ENCODE measurements around the gene SPDYE9.
"Not testable (repeated sequence)": the region's sequence is repeated elsewhere in the genome, so short reads cannot be mapped to it uniquely, and the experiment has no call there.

Gene SPDYE9, protein sequence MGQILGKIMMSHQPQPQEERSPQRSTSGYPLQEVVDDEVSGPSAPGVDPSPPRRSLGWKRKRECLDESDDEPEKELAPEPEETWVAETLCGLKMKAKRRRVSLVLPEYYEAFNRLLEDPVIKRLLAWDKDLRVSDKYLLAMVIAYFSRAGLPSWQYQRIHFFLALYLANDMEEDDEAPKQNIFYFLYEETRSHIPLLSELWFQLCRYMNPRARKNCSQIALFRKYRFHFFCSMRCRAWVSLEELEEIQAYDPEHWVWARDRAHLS

DNA sequence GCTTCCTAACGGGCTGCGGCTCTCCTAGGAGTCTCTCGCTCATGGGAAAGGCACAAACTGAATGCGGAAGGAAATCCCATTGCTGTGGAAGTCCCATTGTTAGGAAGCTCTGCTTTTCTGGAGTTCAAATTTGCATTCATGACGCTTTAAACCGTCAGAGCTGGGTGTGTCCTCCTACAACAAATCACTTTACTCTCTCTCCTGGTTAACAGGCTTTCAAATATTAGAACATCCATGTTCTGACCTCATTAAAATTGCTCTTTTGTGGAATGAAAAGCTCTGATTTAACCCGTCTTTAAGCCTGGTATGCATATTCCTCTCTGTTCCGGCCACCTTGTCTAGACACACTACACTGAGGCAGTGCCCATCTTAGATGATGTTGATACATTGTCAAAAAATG lies at the start of gene SPDYE9:
Gene SPDYE9 (minus strand): TSS at position 101 of the 400 bp plus-strand sequence. CDS start 1,800 bp downstream, outside the sequence.
- DNase-seq (ENCODE audit: low read depth) = not testable (repeated sequence)

DNA sequence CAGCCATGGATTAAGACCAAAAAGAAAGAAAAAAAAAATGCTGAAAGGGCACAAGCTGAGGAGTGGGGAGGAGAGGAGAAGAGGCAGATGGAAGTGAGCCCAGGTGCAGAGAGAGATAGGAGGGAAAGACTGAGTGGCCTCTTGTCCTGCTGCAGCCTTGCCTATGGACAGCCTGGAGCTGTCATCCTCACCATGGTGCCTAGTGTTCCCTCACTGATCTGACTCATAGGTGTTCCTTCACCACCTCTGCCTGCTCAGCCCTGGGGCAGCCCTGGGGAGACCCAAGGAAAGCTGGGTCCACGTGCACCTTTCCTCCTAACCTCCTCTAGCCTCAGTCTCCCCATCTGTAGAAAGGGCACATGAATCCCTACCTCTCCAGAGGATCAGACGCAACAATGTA lies 49.0 kb upstream of the SPDYE9 start:
- not testable (repeated sequence) for DNase-seq (ENCODE audit: low read depth)

DNA sequence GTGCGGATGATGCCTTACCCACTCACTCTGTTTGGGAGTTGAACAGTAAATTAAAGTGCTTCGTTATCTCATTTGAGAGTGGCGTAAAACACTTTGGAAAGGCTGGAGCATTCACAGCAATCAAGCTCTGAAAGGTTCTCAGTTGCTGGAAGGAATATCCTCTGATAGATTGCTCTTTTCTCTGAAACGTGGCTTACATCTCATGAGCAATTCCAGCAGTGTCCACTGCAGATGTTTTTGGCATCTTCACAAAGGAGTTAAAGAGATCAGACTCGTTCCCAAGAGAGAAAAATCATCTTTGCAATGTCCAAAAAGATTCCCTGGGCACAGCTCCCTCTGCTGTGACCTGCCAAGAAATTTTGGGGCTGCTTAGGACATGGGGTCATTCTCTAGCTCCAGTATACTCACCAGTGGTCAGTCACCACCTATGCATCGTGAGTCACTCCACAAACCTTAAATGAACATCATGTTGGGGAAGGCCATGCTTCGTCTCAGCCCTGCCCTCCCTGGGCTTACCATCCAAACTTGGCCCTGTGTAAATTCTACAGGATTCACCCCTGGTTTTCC lies 46.9 kb upstream of the SPDYE9 start:
- not testable (repeated sequence) for DNase-seq (ENCODE audit: low read depth)

DNA sequence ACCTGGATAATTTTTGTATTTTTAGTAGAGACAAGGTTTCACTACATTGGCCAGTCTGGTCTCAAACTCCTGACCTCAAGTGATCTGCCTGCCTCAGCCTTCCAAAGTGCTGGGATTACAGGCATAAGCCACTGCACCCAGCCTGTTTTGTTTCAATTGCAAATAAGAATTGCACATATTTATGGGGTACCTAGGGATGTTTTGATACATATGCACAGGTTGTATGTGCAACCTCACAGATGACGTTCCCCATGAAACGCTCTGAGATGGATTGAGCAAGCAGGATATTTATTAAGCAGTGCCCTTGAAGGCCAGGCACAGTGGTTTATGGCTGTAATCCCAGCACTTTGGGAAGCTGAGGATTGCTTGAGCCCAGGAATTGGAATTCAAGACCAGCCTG lies 44.8 kb upstream of the SPDYE9 start:
- not testable (repeated sequence) for DNase-seq (ENCODE audit: low read depth)

DNA sequence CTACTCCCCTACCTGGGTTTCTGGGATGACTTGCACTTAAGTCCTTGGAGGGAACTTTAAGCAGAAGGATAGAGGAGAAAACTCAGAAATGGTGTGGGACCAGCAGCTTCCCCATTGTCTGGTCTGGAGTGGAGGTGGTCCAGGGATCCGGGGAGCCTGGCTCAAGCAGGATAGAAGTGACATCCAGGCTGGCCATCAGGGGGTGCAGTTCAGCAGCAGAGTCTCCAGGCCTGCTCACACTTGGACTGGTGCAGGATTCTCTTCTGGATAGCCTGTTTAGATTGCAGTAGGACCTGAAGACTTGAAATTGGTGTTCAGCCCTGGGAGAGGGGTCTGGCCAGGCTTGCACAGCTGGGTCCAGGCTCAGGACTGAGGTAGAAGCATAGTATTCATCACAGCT lies 38.3 kb upstream of the SPDYE9 start:
- DNase-seq (ENCODE audit: low read depth) = not testable (repeated sequence)

DNA sequence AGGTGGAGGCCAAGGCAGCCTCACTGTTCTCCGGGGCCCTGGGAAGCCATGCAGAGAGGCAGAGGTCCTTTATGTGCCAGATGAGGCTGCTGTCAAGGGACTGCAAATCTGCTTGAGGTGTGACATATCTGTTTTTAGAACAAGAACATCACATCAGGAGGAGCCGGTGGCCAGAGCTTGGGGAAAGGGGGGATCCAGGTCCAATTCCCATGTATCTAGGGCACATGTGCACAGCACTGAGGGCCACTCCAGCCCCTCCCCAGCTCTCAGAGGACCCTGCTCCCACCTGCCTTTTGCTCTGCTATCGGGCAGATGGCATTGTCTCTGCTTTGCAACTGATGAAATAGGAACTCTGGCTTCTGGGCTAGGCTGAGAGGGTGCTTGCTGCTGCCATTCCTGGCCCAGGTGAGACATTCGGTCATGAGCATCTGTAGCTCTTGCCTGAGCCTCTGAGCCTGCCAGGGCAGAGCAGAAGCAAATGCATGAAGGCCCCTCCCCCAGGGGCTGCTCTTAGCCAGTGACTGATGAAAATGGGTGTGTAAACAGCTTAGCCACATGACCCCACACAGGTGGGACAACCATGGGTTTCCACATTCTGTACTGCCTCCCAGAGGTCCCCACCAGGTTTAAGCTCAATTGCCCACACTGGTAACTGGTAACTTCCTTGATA lies 37.1 kb upstream of the SPDYE9 start:
- not testable (repeated sequence) for DNase-seq (ENCODE audit: low read depth)

DNA sequence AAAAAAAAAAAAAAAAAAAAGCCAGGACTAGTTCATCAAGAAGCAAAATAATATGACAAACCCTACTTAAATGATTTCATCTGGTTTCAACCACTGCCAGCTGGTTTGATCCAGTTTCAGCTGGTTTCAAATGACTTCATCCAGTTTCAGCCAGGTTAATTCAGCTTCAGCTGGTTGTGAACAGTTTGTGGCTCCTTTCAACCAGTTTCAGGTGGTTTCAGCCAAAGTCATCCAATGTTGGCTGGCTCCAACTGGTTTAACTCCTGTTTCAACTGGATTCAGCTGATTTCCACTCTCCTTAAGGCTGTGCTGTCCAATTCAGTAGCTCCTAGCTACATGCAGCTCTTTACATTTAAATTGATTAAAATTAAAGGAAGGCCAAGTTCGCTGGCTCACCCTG lies 32.3 kb upstream of the SPDYE9 start:
- not testable (repeated sequence) for DNase-seq (ENCODE audit: low read depth)

DNA sequence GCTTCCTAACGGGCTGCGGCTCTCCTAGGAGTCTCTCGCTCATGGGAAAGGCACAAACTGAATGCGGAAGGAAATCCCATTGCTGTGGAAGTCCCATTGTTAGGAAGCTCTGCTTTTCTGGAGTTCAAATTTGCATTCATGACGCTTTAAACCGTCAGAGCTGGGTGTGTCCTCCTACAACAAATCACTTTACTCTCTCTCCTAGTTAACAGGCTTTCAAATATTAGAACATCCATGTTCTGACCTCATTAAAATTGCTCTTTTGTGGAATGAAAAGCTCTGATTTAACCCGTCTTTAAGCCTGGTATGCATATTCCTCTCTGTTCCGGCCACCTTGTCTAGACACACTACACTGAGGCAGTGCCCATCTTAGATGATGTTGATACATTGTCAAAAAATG lies 28.0 kb downstream of the SPDYE9 start, which contains the start of gene SPDYE11:
Gene SPDYE11 (minus strand): TSS at position 101 of the 400 bp plus-strand sequence. CDS start 1,800 bp downstream, outside the sequence.
- DNase-seq (ENCODE audit: low read depth) = not testable (repeated sequence)

DNA sequence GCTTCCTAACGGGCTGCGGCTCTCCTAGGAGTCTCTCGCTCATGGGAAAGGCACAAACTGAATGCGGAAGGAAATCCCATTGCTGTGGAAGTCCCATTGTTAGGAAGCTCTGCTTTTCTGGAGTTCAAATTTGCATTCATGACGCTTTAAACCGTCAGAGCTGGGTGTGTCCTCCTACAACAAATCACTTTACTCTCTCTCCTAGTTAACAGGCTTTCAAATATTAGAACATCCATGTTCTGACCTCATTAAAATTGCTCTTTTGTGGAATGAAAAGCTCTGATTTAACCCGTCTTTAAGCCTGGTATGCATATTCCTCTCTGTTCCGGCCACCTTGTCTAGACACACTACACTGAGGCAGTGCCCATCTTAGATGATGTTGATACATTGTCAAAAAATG lies 56.2 kb downstream of the SPDYE9 start, which contains the start of gene SPDYE8:
Gene SPDYE8 (minus strand): TSS at position 101 of the 400 bp plus-strand sequence. CDS start 1,800 bp downstream, outside the sequence.
- DNase-seq (ENCODE audit: low read depth) = not testable (repeated sequence)
